HepG2 (cell line): Measurements from ENCODE around the gene EXOC3L2.

Experiments
- CHD4 ChIP-seq: fragments of 200-600 bp; sonication (generic); IDR thresholded peaks from 2 replicates; pipeline ENCODE4 v1.7.0; 2017; ENCODE audit warnings: mild to moderate bottlenecking, low read length, borderline replicate concordance
- POLR2A ChIP-seq, 2 experiments: IDR thresholded peaks; 2 replicates each; pipeline ENCODE4 v1.6.1; 2011; ENCODE audit warnings: low read depth in 2 of 2, low read length in 2 of 2, mild to moderate bottlenecking in 1 of 2, moderate library complexity in 1 of 2; ENCODE audit not compliant: insufficient read depth in 1 of 2
- POLR2AphosphoS5 ChIP-seq: IDR thresholded peaks from 2 replicates; pipeline ENCODE4 v1.6.1; 2012; ENCODE audit warnings: low read depth, low read length
- ZNF572 ChIP-seq: sonication (generic); formaldehyde crosslinking; IDR thresholded peaks from 2 replicates; pipeline ENCODE4 v1.5.1; 2020; ENCODE audit warnings: mild to moderate bottlenecking, missing genetic modification reagents
- TF ChIP-seq, protein P1 (sequence below): sonication (generic); formaldehyde crosslinking; IDR thresholded peaks from 2 replicates; pipeline ENCODE4 v1.9.0; 2021; ENCODE audit warnings: mild to moderate bottlenecking, missing genetic modification reagents

DNA sequence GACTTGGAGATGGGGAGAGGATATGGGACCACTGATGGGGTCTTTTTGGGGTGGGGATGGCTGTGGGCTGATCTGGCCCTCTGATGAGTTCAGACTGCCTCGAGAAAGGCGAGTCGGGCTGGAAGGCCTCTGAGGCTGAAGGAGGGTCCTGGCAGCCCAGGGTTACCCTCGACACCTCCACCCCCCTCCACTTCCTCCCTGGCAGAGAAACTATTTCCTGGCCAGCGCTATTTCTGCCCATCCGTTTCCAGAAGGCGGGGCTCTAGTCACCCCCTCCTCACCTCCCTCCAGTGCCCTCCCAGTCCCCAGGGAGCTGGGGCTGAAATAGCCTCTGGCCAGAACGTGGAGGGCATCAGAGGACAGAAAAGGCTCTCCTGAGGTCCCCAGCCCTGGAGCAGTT, 9.7 kb downstream of the EXOC3L2 start:
- TF ChIP-seq CHD4: no peak
- no peak for TF ChIP-seq ZNF572 (CRISPR knock-in tag)
- TF ChIP-seq, protein P1, sequence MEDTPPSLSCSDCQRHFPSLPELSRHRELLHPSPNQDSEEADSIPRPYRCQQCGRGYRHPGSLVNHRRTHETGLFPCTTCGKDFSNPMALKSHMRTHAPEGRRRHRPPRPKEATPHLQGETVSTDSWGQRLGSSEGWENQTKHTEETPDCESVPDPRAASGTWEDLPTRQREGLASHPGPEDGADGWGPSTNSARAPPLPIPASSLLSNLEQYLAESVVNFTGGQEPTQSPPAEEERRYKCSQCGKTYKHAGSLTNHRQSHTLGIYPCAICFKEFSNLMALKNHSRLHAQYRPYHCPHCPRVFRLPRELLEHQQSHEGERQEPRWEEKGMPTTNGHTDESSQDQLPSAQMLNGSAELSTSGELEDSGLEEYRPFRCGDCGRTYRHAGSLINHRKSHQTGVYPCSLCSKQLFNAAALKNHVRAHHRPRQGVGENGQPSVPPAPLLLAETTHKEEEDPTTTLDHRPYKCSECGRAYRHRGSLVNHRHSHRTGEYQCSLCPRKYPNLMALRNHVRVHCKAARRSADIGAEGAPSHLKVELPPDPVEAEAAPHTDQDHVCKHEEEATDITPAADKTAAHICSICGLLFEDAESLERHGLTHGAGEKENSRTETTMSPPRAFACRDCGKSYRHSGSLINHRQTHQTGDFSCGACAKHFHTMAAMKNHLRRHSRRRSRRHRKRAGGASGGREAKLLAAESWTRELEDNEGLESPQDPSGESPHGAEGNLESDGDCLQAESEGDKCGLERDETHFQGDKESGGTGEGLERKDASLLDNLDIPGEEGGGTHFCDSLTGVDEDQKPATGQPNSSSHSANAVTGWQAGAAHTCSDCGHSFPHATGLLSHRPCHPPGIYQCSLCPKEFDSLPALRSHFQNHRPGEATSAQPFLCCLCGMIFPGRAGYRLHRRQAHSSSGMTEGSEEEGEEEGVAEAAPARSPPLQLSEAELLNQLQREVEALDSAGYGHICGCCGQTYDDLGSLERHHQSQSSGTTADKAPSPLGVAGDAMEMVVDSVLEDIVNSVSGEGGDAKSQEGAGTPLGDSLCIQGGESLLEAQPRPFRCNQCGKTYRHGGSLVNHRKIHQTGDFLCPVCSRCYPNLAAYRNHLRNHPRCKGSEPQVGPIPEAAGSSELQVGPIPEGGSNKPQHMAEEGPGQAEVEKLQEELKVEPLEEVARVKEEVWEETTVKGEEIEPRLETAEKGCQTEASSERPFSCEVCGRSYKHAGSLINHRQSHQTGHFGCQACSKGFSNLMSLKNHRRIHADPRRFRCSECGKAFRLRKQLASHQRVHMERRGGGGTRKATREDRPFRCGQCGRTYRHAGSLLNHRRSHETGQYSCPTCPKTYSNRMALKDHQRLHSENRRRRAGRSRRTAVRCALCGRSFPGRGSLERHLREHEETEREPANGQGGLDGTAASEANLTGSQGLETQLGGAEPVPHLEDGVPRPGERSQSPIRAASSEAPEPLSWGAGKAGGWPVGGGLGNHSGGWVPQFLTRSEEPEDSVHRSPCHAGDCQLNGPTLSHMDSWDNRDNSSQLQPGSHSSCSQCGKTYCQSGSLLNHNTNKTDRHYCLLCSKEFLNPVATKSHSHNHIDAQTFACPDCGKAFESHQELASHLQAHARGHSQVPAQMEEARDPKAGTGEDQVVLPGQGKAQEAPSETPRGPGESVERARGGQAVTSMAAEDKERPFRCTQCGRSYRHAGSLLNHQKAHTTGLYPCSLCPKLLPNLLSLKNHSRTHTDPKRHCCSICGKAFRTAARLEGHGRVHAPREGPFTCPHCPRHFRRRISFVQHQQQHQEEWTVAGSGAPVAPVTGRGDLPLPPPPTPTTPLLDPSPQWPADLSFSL (CRISPR knock-in tag): no peak
- no peak for TF ChIP-seq POLR2A (IDR thresholded peaks at IDR 0.05; ENCODE audit: insufficient read depth in 1 of 2, low read depth in 2 of 2, low read length in 2 of 2)
- no peak for TF ChIP-seq POLR2AphosphoS5
